IMR-90 (cell line): ENCODE results near the gene NTM. TPM values are rescaled to one million over a fixed set of nuclear protein-coding genes. Genes with fewer than 3 reads are reported as not detected.

Experiments used
- ATAC-seq: fragments of 200-7000 bp; cut with Tn5 transposase; 2 replicates; pipeline ENCODE4 v1.9.1; 2020; ENCODE audit warnings: low read depth, mild to moderate bottlenecking, moderate library complexity
- BruUV-seq: library from RNA; stranded (reverse); fragments of 400-500 nt; replicated peaks from 2 replicates; lab custom pipeline; 2021; lab: Mats Ljungman, UMichigan
- CTCF ChIA-PET: fragments of 300-600 bp; formaldehyde crosslinking; extraction: SDS; loops from one replicate; lab custom pipeline; 2021; ENCODE audit warnings: antibody characterized with exemption; lab: Yijun Ruan, JAX
- POLR2A ChIA-PET: fragments of 300-600 bp; sonication (Branson Sonifier 250); formaldehyde crosslinking; loops from one replicate; lab custom pipeline; 2022; ENCODE audit warnings: antibody characterized with exemption; ENCODE audit not compliant: unreplicated experiment; lab: Charles Lee
- DNase-seq: peaks from one replicate; pipeline ENCODE4 v3.0.0; 2013
- H2AFZ ChIP-seq: replicated peaks from 2 replicates; pipeline ENCODE3; 2013; ENCODE audit warnings: low read length, mild to moderate bottlenecking; ENCODE audit not compliant: poor library complexity
- H2AK5ac ChIP-seq: 2 replicates; pipeline ENCODE4 v1.6.1; 2013; ENCODE audit warnings: low read depth, low read length, inconsistent platforms
- H2AK9ac ChIP-seq: replicated peaks from 2 replicates; pipeline ENCODE3; 2013; ENCODE audit warnings: mild to moderate bottlenecking, low read depth, low read length, moderate library complexity; ENCODE audit not compliant: poor library complexity
- H2BK120ac ChIP-seq: 2 replicates; pipeline ENCODE4 v1.6.1; 2013; ENCODE audit warnings: low read depth, low read length, inconsistent platforms
- H2BK15ac ChIP-seq: 3 replicates; pipeline ENCODE4 v1.6.1; 2013; ENCODE audit warnings: low read depth, low read length, inconsistent platforms
- H2BK20ac ChIP-seq: 2 replicates; pipeline ENCODE4 v1.6.1; 2013; ENCODE audit warnings: low read depth, mild to moderate bottlenecking, inconsistent platforms, low read length, moderate library complexity
- H2BK5ac ChIP-seq: 2 replicates; pipeline ENCODE4 v1.6.1; 2013; ENCODE audit warnings: mild to moderate bottlenecking, low read depth, low read length, inconsistent platforms; ENCODE audit not compliant: poor library complexity, severe bottlenecking
- H3K14ac ChIP-seq: replicated peaks from 2 replicates; pipeline ENCODE4 v1.6.1; 2013; ENCODE audit warnings: low read depth, low read length, inconsistent platforms
- H3K18ac ChIP-seq: 2 replicates; pipeline ENCODE4 v1.6.1; 2013; ENCODE audit warnings: low read depth, low read length, control low read depth
- H3K23ac ChIP-seq: 2 replicates; pipeline ENCODE4 v1.6.1; 2013; ENCODE audit warnings: low read depth, low read length, inconsistent platforms
- H3K27ac ChIP-seq: 2 replicates; pipeline ENCODE4 v1.5.1; 2013; ENCODE audit warnings: mild to moderate bottlenecking, control low read depth, low read length; ENCODE audit not compliant: insufficient read depth
- H3K27me3 ChIP-seq: 2 replicates; pipeline ENCODE4 v1.6.1; 2013; ENCODE audit warnings: low read length; ENCODE audit not compliant: control insufficient read depth, insufficient read depth
- H3K36me3 ChIP-seq: 2 replicates; pipeline ENCODE4 v1.6.1; 2013; ENCODE audit warnings: low read length, mixed read lengths; ENCODE audit not compliant: control insufficient read depth, insufficient read depth
- H3K4ac ChIP-seq: 2 replicates; pipeline ENCODE4 v1.6.1; 2013; ENCODE audit warnings: low read depth, low read length, inconsistent platforms
- H3K4me1 ChIP-seq: 2 replicates; pipeline ENCODE4 v1.6.1; 2013; ENCODE audit warnings: low read length, mixed read lengths; ENCODE audit not compliant: control insufficient read depth, insufficient read depth
- H3K4me2 ChIP-seq: 2 replicates; pipeline ENCODE4 v1.6.1; 2013; ENCODE audit warnings: low read depth, mild to moderate bottlenecking, control low read depth, low read length, moderate library complexity
- H3K4me3 ChIP-seq: 2 replicates; pipeline ENCODE4 v1.5.1; 2013; ENCODE audit warnings: low read depth, mild to moderate bottlenecking, control low read depth, low read length, moderate library complexity; ENCODE audit not compliant: insufficient read depth
- H3K56ac ChIP-seq: 2 replicates; pipeline ENCODE4 v1.6.1; 2013; ENCODE audit warnings: low read length, inconsistent platforms; ENCODE audit not compliant: insufficient read depth; ENCODE audit errors: extremely low read depth
- H3K79me1 ChIP-seq, 2 experiments: 2 replicates each; pipeline ENCODE4 v1.6.1; 2013; ENCODE audit warnings: low read length in 2 of 2, inconsistent platforms in 1 of 2, low read depth in 1 of 2
- H3K9ac ChIP-seq: 2 replicates; pipeline ENCODE4 v1.6.1; 2013; ENCODE audit warnings: low read depth, low read length, control low read depth
- H3K9me1 ChIP-seq: 2 replicates; pipeline ENCODE4 v1.6.1; 2013; ENCODE audit warnings: low read length, inconsistent platforms; ENCODE audit not compliant: insufficient read depth
- H3K9me3 ChIP-seq: 2 replicates; pipeline ENCODE4 v1.6.1; 2013; ENCODE audit warnings: low read length; ENCODE audit not compliant: control insufficient read depth, insufficient read depth
- H4K20me1 ChIP-seq: 2 replicates; pipeline ENCODE4 v1.6.1; 2013; ENCODE audit warnings: low read length, inconsistent platforms; ENCODE audit not compliant: insufficient read depth
- H4K5ac ChIP-seq: 2 replicates; pipeline ENCODE4 v1.6.1; 2013; ENCODE audit warnings: mild to moderate bottlenecking, low read depth, low read length, control low read depth
- H4K8ac ChIP-seq, 2 experiments: 2 replicates each; pipeline ENCODE4 v1.6.1; 2013; ENCODE audit warnings: low read depth in 2 of 2, low read length in 2 of 2, control low read depth in 1 of 2, inconsistent platforms in 1 of 2
- H4K91ac ChIP-seq: 2 replicates; pipeline ENCODE4 v1.6.1; 2013; ENCODE audit warnings: low read depth, low read length, inconsistent platforms; ENCODE audit not compliant: insufficient read depth
- BHLHE40 ChIP-seq: fragments of 150-350 bp; IDR thresholded peaks from 2 replicates; pipeline ENCODE4 v1.6.1; 2016; ENCODE audit warnings: mild to moderate bottlenecking, low read depth, low read length
- ELK1 ChIP-seq: fragments of 150-350 bp; IDR thresholded peaks from 2 replicates; pipeline ENCODE4 v1.6.1; 2016; ENCODE audit warnings: low read depth, mild to moderate bottlenecking, low read length, moderate library complexity, borderline replicate concordance
- FOS ChIP-seq: fragments of 150-350 bp; IDR thresholded peaks from 2 replicates; pipeline ENCODE4 v1.6.1; 2016; ENCODE audit warnings: low read depth, low read length
- MAZ ChIP-seq: IDR thresholded peaks from 2 replicates; pipeline ENCODE4 v1.6.1; 2012; ENCODE audit warnings: low read depth, mild to moderate bottlenecking, low read length, improper control_type of control experiment, moderate library complexity, borderline replicate concordance
- RAD21 ChIP-seq: IDR thresholded peaks from 2 replicates; pipeline ENCODE4 v1.6.1; 2012; ENCODE audit warnings: low read length, improper control_type of control experiment
- USF2 ChIP-seq: fragments of 150-350 bp; IDR thresholded peaks from 2 replicates; pipeline ENCODE4 v1.6.1; 2017; ENCODE audit warnings: mild to moderate bottlenecking, antibody characterized with exemption, low read length, low read depth
- WGBS, 2 experiments: methylation state at CpG; one replicate each; pipeline versions ENCODE4 v1.1.5 to v1.1.7; 2013; ENCODE audit warnings: missing lambda C conversion rate in 2 of 2; ENCODE audit not compliant: insufficient read length in 1 of 2; ENCODE audit errors: extremely low coverage in 2 of 2; 5-methylcytosine and 5-hydroxymethylcytosine counted together
- dilution Hi-C: fragments of 300-500 bp; cut with HindIII; formaldehyde crosslinking; loops from one replicate; pipeline ENCODE4 v1.14.3; 2018; ENCODE audit warnings: low sequenced_read_pairs; ENCODE audit not compliant: unreplicated experiment
- in situ Hi-C: fragments of 300-500 bp; cut with MboI; formaldehyde crosslinking; loops from 3 replicates; pipeline ENCODE4 v1.14.3; 2019; ENCODE audit warnings: low sequenced_read_pairs, inconsistent platforms, mixed read lengths
- intact Hi-C: fragments of 100-400 bp; cut with micrococcal nuclease; formaldehyde crosslinking; loops from 2 replicates; pipeline ENCODE4 v1.10.0; 2022
- polyA plus RNA-seq, 3 experiments: library from polyadenylated mRNA; depleted of rRNA; stranded (reverse); fragments of >200 nt; gene quantifications; 2 replicates each; pipeline ENCODE4 v1.2.3, GENCODE V29; 2012; ENCODE audit warnings: low replicate concordance in 1 of 3
- total RNA-seq: library from RNA; depleted of rRNA; stranded (reverse); fragments of >200 nt; gene quantifications from 2 replicates; pipeline ENCODE4 v1.2.3, GENCODE V29; 2012

Gene NTM
- total and polyA plus RNA-seq, 2 of the 4 experiments (the other 2 are of a cell fraction), result 19.5 to 25.5 TPM

GRCh38 chr11:132254906-132255305, 884.5 kb downstream of the NTM start:
- Histone ChIP-seq H4K91ac (no peak overlapping the region), H4K5ac (no peak overlapping the region), H2BK15ac (no peak overlapping the region), H3K4me3 (no peak overlapping the region), H3K4ac (no peak overlapping the region), H3K18ac (no peak overlapping the region), H3K23ac (no peak overlapping the region), H3K9ac (no peak overlapping the region), H4K20me1 (no peaks in the 10 kb centered on the region), H4K8ac (no peak overlapping the region), H2BK20ac (no peak overlapping the region), H3K36me3 (no peaks in the 10 kb centered on the region), H3K4me1 (no peaks in the 10 kb centered on the region), H2BK120ac (no peak overlapping the region), H2AK5ac (no peak overlapping the region), H3K27ac (no peak overlapping the region), H3K9me3 (no peaks in the 10 kb centered on the region), H3K27me3 (no peaks in the 10 kb centered on the region), H3K79me1 (0 out of 4 replicates have a peak, but pooled peaks cover 0 to 4% of the 10 kb centered on the region in 2 experiments), H2AFZ (no peak overlapping the region), H2AK9ac (no peak overlapping the region), H3K14ac (no peak overlapping the region), H3K56ac (no peak overlapping the region), H3K9me1 (no peaks in the 10 kb centered on the region), H3K4me2 (no peak overlapping the region), H2BK5ac (no peak overlapping the region)
- no CpG with 5 or more reads among the region's 1 CpG for WGBS, 2 experiments
- intact Hi-C loops (no loop called here), dilution Hi-C loops (no loop called here), in situ Hi-C loops (no loop called here)
- TF ChIP-seq USF2 (no peak), BHLHE40 (no peak), ELK1 (no peak), MAZ (no peak), RAD21 (no peak), FOS (no peak)
- ATAC-seq (no peak), DNase-seq (no peak)
- POLR2A ChIA-PET, result no interaction called here
- BruUV-seq, result no TSS peak
- CTCF ChIA-PET, result no interaction called here
